ENCODE measurements around the gene B3GNT4.
A peak's percentile ranks its signal among the peaks of the same experiment; 100 is the strongest.
"Not testable (repeated sequence)": the region's sequence is repeated elsewhere in the genome, so short reads cannot be mapped to it uniquely, and the experiment has no call there.

B3GNT4 gene

GRCh38 chr12:122203301-122204166 is at the start of gene B3GNT4:
Gene B3GNT4 (plus strand): TSS chr12:122203709. CDS start chr12:122204619, 910 bp downstream.
- DNase-seq: peak; percentile 10

- DNase-seq: no peak
These were observed 47.8 kb upstream of the B3GNT4 start for GRCh38 chr12:122155705-122156104.

GRCh38 chr12:122158700-122159285 is 44.7 kb upstream of the B3GNT4 start:
- DNase-seq: no peak

- no peak for DNase-seq
These were observed 43.6 kb upstream of the B3GNT4 start for GRCh38 chr12:122159882-122160281.

- no peak for DNase-seq
These were observed 42.7 kb upstream of the B3GNT4 start for GRCh38 chr12:122160761-122161160.

GRCh38 chr12:122161682-122162081 is 41.8 kb upstream of the B3GNT4 start:
- no peak for DNase-seq

- no peak for DNase-seq
These were observed 40.5 kb upstream of the B3GNT4 start for GRCh38 chr12:122162976-122163375.

GRCh38 chr12:122166422-122167349 is 36.8 kb upstream of the B3GNT4 start:
- DNase-seq: no peak

- DNase-seq: no peak
These were observed 36.1 kb upstream of the B3GNT4 start for GRCh38 chr12:122167356-122167925.

GRCh38 chr12:122168492-122168891 is 35.0 kb upstream of the B3GNT4 start:
- no peak for DNase-seq

GRCh38 chr12:122171399-122171798 is 32.1 kb upstream of the B3GNT4 start:
- DNase-seq: no peak

GRCh38 chr12:122172262-122172939 is 31.1 kb upstream of the B3GNT4 start:
- DNase-seq: no peak

GRCh38 chr12:122174155-122174845 is 29.2 kb upstream of the B3GNT4 start, which contains the start of gene IL31:
Gene IL31 (minus strand): TSS chr12:122174221. CDS start chr12:122174172, 49 bp downstream.
- DNase-seq: peak; percentile 23

- not testable (repeated sequence) for DNase-seq
These were observed 27.0 kb upstream of the B3GNT4 start for GRCh38 chr12:122176473-122176872.

GRCh38 chr12:122182887-122183587 is 20.5 kb upstream of the B3GNT4 start, which contains the start of gene LRRC43:
Gene LRRC43 (plus strand): TSS chr12:122183123. CDS start chr12:122183145, 22 bp downstream.
- DNase-seq: peak; percentile 41

GRCh38 chr12:122183588-122183940 is 19.9 kb upstream of the B3GNT4 start:
- no peak for DNase-seq

- DNase-seq: no peak
These were observed 19.0 kb upstream of the B3GNT4 start for GRCh38 chr12:122184517-122184916.

GRCh38 chr12:122185079-122185478 is 18.4 kb upstream of the B3GNT4 start:
- DNase-seq: no peak

- DNase-seq: no peak
These were observed 17.9 kb upstream of the B3GNT4 start for GRCh38 chr12:122185494-122186082.

GRCh38 chr12:122187466-122187865 is 16.0 kb upstream of the B3GNT4 start:
- no peak for DNase-seq

Measured in NCI-H187 treated with DMSO at 0.1 percent for 48 hours (cell line).